Neural crest cell (in vitro differentiated cells): ENCODE results near the gene RNF135. TPM values are rescaled to one million over a fixed set of nuclear protein-coding genes. Genes with fewer than 3 reads are reported as not detected.
"Not testable (repeated sequence)": the region's sequence is repeated elsewhere in the genome, so short reads cannot be mapped to it uniquely, and the experiment has no call there.

Experiments used
- DNase-seq: peaks from one replicate; pipeline ENCODE4 v3.0.0; 2021; ENCODE audit warnings: low read depth, mixed read lengths, low spot score
- H3K27ac Mint-ChIP-seq: one replicate; pipeline ENCODE4 v1.8.0; 2021; ENCODE audit warnings: mild to moderate bottlenecking, mixed read lengths; ENCODE audit not compliant: unreplicated experiment
- H3K27me3 Mint-ChIP-seq: 2 replicates; pipeline ENCODE4 v1.8.0; 2021; ENCODE audit warnings: low read depth, mild to moderate bottlenecking, mixed read lengths
- H3K36me3 Mint-ChIP-seq: 2 replicates; pipeline ENCODE4 v1.8.0; 2021; ENCODE audit warnings: low read depth, mild to moderate bottlenecking, mixed read lengths
- H3K4me1 Mint-ChIP-seq: 2 replicates; pipeline ENCODE4 v1.8.0; 2021; ENCODE audit warnings: mixed read lengths
- H3K4me3 Mint-ChIP-seq: one replicate; pipeline ENCODE4 v1.8.0; 2021; ENCODE audit warnings: mild to moderate bottlenecking, mixed read lengths
- H3K9me3 Mint-ChIP-seq: 2 replicates; pipeline ENCODE4 v1.8.0; 2021; ENCODE audit warnings: mixed read lengths
- total RNA-seq: library from RNA; stranded (reverse); gene quantifications from 2 replicates; pipeline ENCODE4 v1.2.1, GENCODE V29; 2021
- TF ChIP-seq, protein P1 (sequence below): fragments of 200-600 bp; sonication (generic); conservative IDR thresholded peaks from 2 replicates; pipeline ENCODE4 v1.5.0; 2021; ENCODE audit warnings: antibody characterized with exemption, mild to moderate bottlenecking

Gene RNF135
- total RNA-seq, 1 donor from 2014 or later, result 5.9 TPM

DNA sequence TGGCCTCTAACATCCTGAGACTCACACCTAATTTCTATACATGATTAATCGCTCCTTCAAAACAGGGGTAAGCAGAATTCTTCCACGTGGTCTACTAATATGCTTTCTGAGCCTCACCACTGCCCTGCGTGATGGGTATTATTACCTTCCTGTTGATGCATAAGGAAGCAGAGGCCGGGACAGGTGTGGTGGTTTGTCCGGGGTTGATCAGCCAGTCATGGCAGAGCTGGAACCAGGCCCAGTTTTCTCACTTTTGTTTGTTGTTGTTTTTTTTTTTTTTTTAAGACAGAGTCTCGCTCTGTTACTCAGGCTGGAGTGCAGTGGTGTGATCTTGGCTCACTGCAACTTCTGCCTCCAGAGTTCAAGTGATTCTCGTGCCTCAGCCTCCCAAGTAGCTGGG, 31.2 kb downstream of the RNF135 start:
- H3K27me3 Mint-ChIP-seq, result no peaks in the 10 kb centered on the region
- TF ChIP-seq, protein P1, sequence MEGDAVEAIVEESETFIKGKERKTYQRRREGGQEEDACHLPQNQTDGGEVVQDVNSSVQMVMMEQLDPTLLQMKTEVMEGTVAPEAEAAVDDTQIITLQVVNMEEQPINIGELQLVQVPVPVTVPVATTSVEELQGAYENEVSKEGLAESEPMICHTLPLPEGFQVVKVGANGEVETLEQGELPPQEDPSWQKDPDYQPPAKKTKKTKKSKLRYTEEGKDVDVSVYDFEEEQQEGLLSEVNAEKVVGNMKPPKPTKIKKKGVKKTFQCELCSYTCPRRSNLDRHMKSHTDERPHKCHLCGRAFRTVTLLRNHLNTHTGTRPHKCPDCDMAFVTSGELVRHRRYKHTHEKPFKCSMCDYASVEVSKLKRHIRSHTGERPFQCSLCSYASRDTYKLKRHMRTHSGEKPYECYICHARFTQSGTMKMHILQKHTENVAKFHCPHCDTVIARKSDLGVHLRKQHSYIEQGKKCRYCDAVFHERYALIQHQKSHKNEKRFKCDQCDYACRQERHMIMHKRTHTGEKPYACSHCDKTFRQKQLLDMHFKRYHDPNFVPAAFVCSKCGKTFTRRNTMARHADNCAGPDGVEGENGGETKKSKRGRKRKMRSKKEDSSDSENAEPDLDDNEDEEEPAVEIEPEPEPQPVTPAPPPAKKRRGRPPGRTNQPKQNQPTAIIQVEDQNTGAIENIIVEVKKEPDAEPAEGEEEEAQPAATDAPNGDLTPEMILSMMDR, result no peak
- peaks cover 11% of the 10 kb centered on the region for H3K36me3 Mint-ChIP-seq
- no peaks in the 10 kb centered on the region for H3K9me3 Mint-ChIP-seq
- H3K4me3 Mint-ChIP-seq, result no peak overlapping the region
- no peak for DNase-seq
- no peaks in the 10 kb centered on the region for H3K4me1 Mint-ChIP-seq
- no peak overlapping the region for H3K27ac Mint-ChIP-seq

- no peak for DNase-seq
- Mint-ChIP-seq H3K36me3 (peaks cover 13% of the 10 kb centered on the region), H3K27me3 (peaks cover 8% of the 10 kb centered on the region), H3K9me3 (peaks cover 3% of the 10 kb centered on the region), H3K4me1 (peaks cover 12% of the 10 kb centered on the region), H3K27ac (no peak overlapping the region), H3K4me3 (no peak overlapping the region)
- TF ChIP-seq, protein P1, result no peak
Measured at GRCh38 chr17:31003225-31003866, 32.5 kb downstream of the RNF135 start.

GRCh38 chr17:31004160-31004559, 33.3 kb downstream of the RNF135 start:
- H3K4me1 Mint-ChIP-seq, result peaks cover 17% of the 10 kb centered on the region
- peaks cover 14% of the 10 kb centered on the region for H3K27me3 Mint-ChIP-seq
- no peak overlapping the region for H3K27ac Mint-ChIP-seq
- H3K9me3 Mint-ChIP-seq, result peaks cover 3% of the 10 kb centered on the region
- no peak for DNase-seq
- TF ChIP-seq, protein P1, result no peak
- peaks cover 10% of the 10 kb centered on the region for H3K36me3 Mint-ChIP-seq
- H3K4me3 Mint-ChIP-seq, result no peak overlapping the region

- peak overlapping the region; percentile 84 for H3K4me3 Mint-ChIP-seq
- peaks cover 29% of the 10 kb centered on the region for H3K27me3 Mint-ChIP-seq
- no peak for DNase-seq
- peaks cover 10% of the 10 kb centered on the region for H3K36me3 Mint-ChIP-seq
- TF ChIP-seq, protein P1, result no peak
- peaks cover 3% of the 10 kb centered on the region for H3K9me3 Mint-ChIP-seq
- H3K4me1 Mint-ChIP-seq, result peaks cover 23% of the 10 kb centered on the region
- H3K27ac Mint-ChIP-seq, result peak overlapping the region; percentile 25
Measured at GRCh38 chr17:31007695-31008373, 37.0 kb downstream of the RNF135 start.

- TF ChIP-seq, protein P1, result no peak
- peak; percentile 55 for DNase-seq
- Mint-ChIP-seq H3K27ac (peak overlapping the region; percentile 80), H3K9me3 (peaks cover 3% of the 10 kb centered on the region), H3K4me3 (peak overlapping the region; percentile 84), H3K36me3 (peaks cover 10% of the 10 kb centered on the region), H3K4me1 (peaks cover 23% of the 10 kb centered on the region), H3K27me3 (peaks cover 29% of the 10 kb centered on the region)
Measured at GRCh38 chr17:31008374-31009041, 37.7 kb downstream of the RNF135 start.

GRCh38 chr17:31009042-31009702, 38.3 kb downstream of the RNF135 start:
- DNase-seq, H3K9me3 Mint-ChIP-seq: not testable (repeated sequence)
- H3K36me3 Mint-ChIP-seq, result peaks cover 10% of the 10 kb centered on the region
- peaks cover 29% of the 10 kb centered on the region for H3K27me3 Mint-ChIP-seq
- peak overlapping the region; percentile 80 for H3K27ac Mint-ChIP-seq
- H3K4me3 Mint-ChIP-seq, result peak overlapping the region; percentile 84
- H3K4me1 Mint-ChIP-seq, result peaks cover 23% of the 10 kb centered on the region

DNA sequence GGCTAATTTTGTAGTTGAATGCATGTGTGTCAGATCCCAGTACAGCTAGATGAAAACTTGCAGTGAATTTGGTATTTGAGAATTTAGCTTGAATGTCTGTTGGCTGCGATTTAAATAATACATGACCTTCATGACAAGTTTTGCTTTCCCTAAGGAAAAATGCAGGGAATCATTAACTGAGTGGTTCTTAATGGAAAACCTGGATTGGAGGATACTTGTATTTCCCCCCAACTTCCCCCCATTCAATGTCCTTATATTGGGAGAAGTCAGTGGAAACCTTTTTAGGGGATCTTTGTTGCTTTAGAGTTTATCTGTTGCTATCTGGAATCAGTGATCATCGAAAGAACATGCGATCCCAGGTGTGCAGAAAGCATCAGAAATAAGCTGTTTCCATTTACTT, 39.2 kb downstream of the RNF135 start:
- H3K9me3 Mint-ChIP-seq, DNase-seq, H3K27ac Mint-ChIP-seq: not testable (repeated sequence)
- H3K4me1 Mint-ChIP-seq, result peaks cover 23% of the 10 kb centered on the region
- peaks cover 10% of the 10 kb centered on the region for H3K36me3 Mint-ChIP-seq
- H3K27me3 Mint-ChIP-seq, result peaks cover 29% of the 10 kb centered on the region
- H3K4me3 Mint-ChIP-seq, result peak overlapping the region; percentile 73
